ENCODE results near the gene EID2. TPM values are rescaled to one million over a fixed set of nuclear protein-coding genes. Genes with fewer than 3 reads are reported as not detected.

The EID2 gene
- total and polyA plus RNA-seq, 8 donors = 3.3 to 10.8 (median 5.7) TPM

- FAIRE-seq (no peak), DNase-seq (no peak), ATAC-seq (no peak)
- Histone ChIP-seq H3K9me3 (no peaks in the 10 kb centered on the region), H3K4me3 (no peak overlapping the region), H3K4me1 (peaks cover 0 to 11% (median 10%) of the 10 kb centered on the region in 3 donors), H3K27ac (no peak overlapping the region), H3K36me3 (no peaks in the 10 kb centered on the region), H3K27me3 (no peaks in the 10 kb centered on the region)
- 52 to 56% methylated on average over 2 of the region's 2 CpGs for WGBS, 2 donors
- intact Hi-C loops (cut with DNase I) = no loop called here
- no peak for TF ChIP-seq CTCF (IDR thresholded peaks at IDR 0.05)
Observed at GRCh38 chr19:39542206-39542605, 2.2 kb upstream of the EID2 start.

- Histone ChIP-seq H3K4me1 (peaks cover 0 to 11% (median 10%) of the 10 kb centered on the region in 3 donors), H3K27ac (no peak overlapping the region), H3K9me3 (no peaks in the 10 kb centered on the region), H3K36me3 (no peaks in the 10 kb centered on the region), H3K27me3 (no peaks in the 10 kb centered on the region), H3K4me3 (peak overlapping the region in 1 of 4 donors; percentile 91)
- no peak for TF ChIP-seq CTCF (IDR thresholded peaks at IDR 0.05)
- intact Hi-C loops (cut with DNase I) = no loop called here
- 2 to 4% methylated on average over 10 of the region's 10 CpGs for WGBS, 2 donors
- DNase-seq = no peak
- FAIRE-seq = no peak
- ATAC-seq = no peak
Observed at GRCh38 chr19:39540333-39540673, 342 bp upstream of the EID2 start.

GRCh38 chr19:39539165-39539517 is 820 bp downstream of the EID2 start:
- DNase-seq (no peak), FAIRE-seq (no peak), ATAC-seq (no peak)
- peaks cover 0 to 11% (median 10%) of the 10 kb centered on the region in 3 donors for H3K4me1 ChIP-seq
- H3K9me3 ChIP-seq = no peaks in the 10 kb centered on the region
- WGBS, 2 donors = 1% methylated on average over 10 of the region's 10 CpGs
- H3K4me3 ChIP-seq = peak overlapping the region; percentile 62 to 91 (median 84)
- no peaks in the 10 kb centered on the region for H3K36me3 ChIP-seq
- no peak for TF ChIP-seq CTCF (IDR thresholded peaks at IDR 0.05)
- intact Hi-C loops (cut with DNase I) = loop anchor here in 2 of 3 donors (10.0 kb wide), 3 partner anchors 94 to 434 kb away; partner anchors contain the start of genes MED29 (in 1 of the 2), PAF1 (in 1 of the 2) and SUPT5H (in 1 of the 2)
- H3K27ac ChIP-seq = peak overlapping the region; percentile 71 to 90 (median 84)
- H3K27me3 ChIP-seq = no peaks in the 10 kb centered on the region

GRCh38 chr19:39533791-39534190 is 6.2 kb downstream of the EID2 start:
- Histone ChIP-seq H3K27me3 (no peaks in the 10 kb centered on the region), H3K4me3 (no peak overlapping the region), H3K4me1 (peaks cover 8 to 12% (median 8%) of the 10 kb centered on the region in 3 donors), H3K36me3 (no peaks in the 10 kb centered on the region), H3K9me3 (no peaks in the 10 kb centered on the region), H3K27ac (no peak overlapping the region)
- FAIRE-seq (no peak), DNase-seq (no peak), ATAC-seq (no peak)
- 48 to 59% methylated on average over 3 of the region's 3 CpGs for WGBS, 2 donors
- no peak for TF ChIP-seq CTCF (IDR thresholded peaks at IDR 0.05)
- intact Hi-C loops (cut with DNase I) = loop anchor here in 2 of 3 donors (10.0 kb wide), 3 partner anchors 89 to 429 kb away; partner anchors contain the start of genes MED29 (in 1 of the 2), PAF1 (in 1 of the 2) and SUPT5H (in 1 of the 2)

- no peak overlapping the region for H3K27ac ChIP-seq
- peak in 3 of 4 donors; percentile 5 to 9 (median 9) for ATAC-seq
Observed at GRCh38 chr19:39533003-39533512, 6.9 kb downstream of the EID2 start.

More at GRCh38 chr19:39533003-39533512, 6.9 kb downstream of the EID2 start:
- peak overlapping the region in 2 of 4 donors; percentile 89 to 92 for H3K4me3 ChIP-seq
- no peak for TF ChIP-seq CTCF (IDR thresholded peaks at IDR 0.05)
- H3K9me3 ChIP-seq = no peaks in the 10 kb centered on the region
- DNase-seq = no peak
- 16 to 18% methylated on average over 12 of the region's 12 CpGs for WGBS, 2 donors
- FAIRE-seq = no peak
- H3K27me3 ChIP-seq = no peaks in the 10 kb centered on the region
- H3K36me3 ChIP-seq = no peaks in the 10 kb centered on the region
- intact Hi-C loops (cut with DNase I) = loop anchor here in 2 of 3 donors (10.0 kb wide), 3 partner anchors 88 to 428 kb away; partner anchors contain the start of genes MED29 (in 1 of the 2), PAF1 (in 1 of the 2) and SUPT5H (in 1 of the 2)
- peaks cover under 1 to 8% (median 4%) of the 10 kb centered on the region in 3 donors for H3K4me1 ChIP-seq

All from pancreas (tissue), 10 donors.